ENCODE results near the gene PLIN3. TPM values are rescaled to one million over a fixed set of nuclear protein-coding genes. Genes with fewer than 3 reads are reported as not detected.
A peak's percentile ranks its signal among the peaks of the same experiment; 100 is the strongest.

The PLIN3 gene
- total and polyA plus RNA-seq, 2 experiments from 2014 or later, result 38.0 to 59.9 TPM

- H3K27me3 Mint-ChIP-seq (ENCODE audit: insufficient read depth, low read depth, poor library complexity), result peaks cover 14% of the 10 kb centered on the region
- Histone ChIP-seq H3K4me3 (peak overlapping the region; percentile 69), H3K4me1 (ENCODE audit: insufficient read depth) (peaks cover 22% of the 10 kb centered on the region), H3F3A (replicated peaks; ENCODE audit: low read depth) (peaks cover 25% of the 10 kb centered on the region), H3K27me3 (ENCODE audit: insufficient read depth) (peaks cover 20% of the 10 kb centered on the region; the same call in 1 of the 2 replicates), H4K20me1 (replicated peaks; ENCODE audit: insufficient read depth) (peaks cover 21% of the 10 kb centered on the region), H3K79me2 (replicated peaks; ENCODE audit: insufficient read depth) (peaks cover 35% of the 10 kb centered on the region), H3K27ac (ENCODE audit: low read depth) (0 out of 2 replicates have a peak overlapping the region, but pooled peaks have one; percentile 36), H3K4me2 (peak overlapping the region; percentile 83), H3K9me2 (ENCODE audit: insufficient read depth) (no peaks in the 10 kb centered on the region), H2AFZ (no peak overlapping the region), H3K36me3 (ENCODE audit: insufficient read depth) (0 out of 2 replicates have a peak, but pooled peaks cover 6% of the 10 kb centered on the region)
- H3K4me1 Mint-ChIP-seq, result peaks cover 24% of the 10 kb centered on the region
- no peak for TF ChIP-seq CREB1 (CRISPR knock-in tag; IDR thresholded peaks at IDR 0.05; ENCODE audit: low read depth)
- no peak for TF ChIP-seq JUNB (IDR thresholded peaks at IDR 0.05; ENCODE audit: unreplicated experiment)
- TF ChIP-seq ZNF114 (CRISPR knock-in tag; IDR thresholded peaks at IDR 0.05), result no peak
- TF ChIP-seq ETS1 (IDR thresholded peaks at IDR 0.05), result no peak
- TF ChIP-seq EZH2 (IDR thresholded peaks at IDR 0.05; ENCODE audit: low read depth, unreplicated experiment), result no peak
- peak; percentile 97 for DNase-seq (ENCODE audit: low spot score)
- H3K4me3 Mint-ChIP-seq, result peak overlapping the region; percentile 88
- H3K36me3 Mint-ChIP-seq (ENCODE audit: low read depth), result peaks cover 38% of the 10 kb centered on the region
- ATAC-seq, result peak; percentile 81
- no peak overlapping the region; the same call in 1 of the 2 replicates for H3K27ac Mint-ChIP-seq
- no peaks in the 10 kb centered on the region for H3K9me3 Mint-ChIP-seq
These were observed 42.6 kb upstream of the PLIN3 start for GRCh38 chr19:4909897-4910593.

GRCh38 chr19:4909156-4909896 is 41.9 kb upstream of the PLIN3 start, which contains the start of gene UHRF1:
UHRF1 (plus strand) TSS chr19:4909501; CDS start chr19:4910886, 1,385 bp downstream.
- peaks cover 28% of the 10 kb centered on the region for H3K79me2 ChIP-seq (replicated peaks; ENCODE audit: insufficient read depth)
- H3K4me3 ChIP-seq, result peak within 1 kb of the TSS; percentile 69
- ATAC-seq, result peak; percentile 68
- H3K4me2 ChIP-seq, result peak within 1 kb of the TSS; percentile 83
- Mint-ChIP-seq H3K9me3 (no peaks in the 10 kb centered on the region), H3K36me3 (ENCODE audit: low read depth) (peaks cover 31% of the 10 kb centered on the region), H3K4me3 (peak within 1 kb of the TSS; percentile 88), H3K27me3 (ENCODE audit: insufficient read depth, low read depth, poor library complexity) (peaks cover 13% of the 10 kb centered on the region), H3K27ac (no peak within 1 kb of the TSS; the same call in 1 of the 2 replicates), H3K4me1 (peaks cover 23% of the 10 kb centered on the region)
- H3F3A ChIP-seq (replicated peaks; ENCODE audit: low read depth), result peaks cover 25% of the 10 kb centered on the region
- H3K27me3 ChIP-seq (ENCODE audit: insufficient read depth), result peaks cover 20% of the 10 kb centered on the region; the same call in 1 of the 2 replicates
- peaks cover 21% of the 10 kb centered on the region for H4K20me1 ChIP-seq (replicated peaks; ENCODE audit: insufficient read depth)
- H3K27ac ChIP-seq (ENCODE audit: low read depth), result no peak within 1 kb of the TSS
- peak within 1 kb of the TSS; percentile 86 for H2AFZ ChIP-seq
- DNase-seq (ENCODE audit: low spot score), result peak; percentile 44
- H3K4me1 ChIP-seq (ENCODE audit: insufficient read depth), result peaks cover 22% of the 10 kb centered on the region
- peak; percentile 29; the same call in 1 of the 2 replicates for TF ChIP-seq POLR2AphosphoS5 (IDR thresholded peaks at IDR 0.05; ENCODE audit: low read depth)
- no peak for TF ChIP-seq ZNF114 (CRISPR knock-in tag; IDR thresholded peaks at IDR 0.05)
- H3K9me2 ChIP-seq (ENCODE audit: insufficient read depth), result no peaks in the 10 kb centered on the region
- H3K36me3 ChIP-seq (ENCODE audit: insufficient read depth), result 0 out of 2 replicates have a peak, but pooled peaks cover 6% of the 10 kb centered on the region

- H3K4me3 ChIP-seq, result peak overlapping the region; percentile 69
- Mint-ChIP-seq H3K36me3 (ENCODE audit: low read depth) (peaks cover 25% of the 10 kb centered on the region), H3K9me3 (no peaks in the 10 kb centered on the region), H3K27ac (no peak overlapping the region), H3K4me3 (peak overlapping the region; percentile 58), H3K27me3 (ENCODE audit: insufficient read depth, low read depth, poor library complexity) (peaks cover 11% of the 10 kb centered on the region), H3K4me1 (peaks cover 21% of the 10 kb centered on the region)
- no peak overlapping the region for H3K27ac ChIP-seq (ENCODE audit: low read depth)
- ATAC-seq (peak; percentile 6), DNase-seq (ENCODE audit: low spot score) (no peak)
- 0 out of 2 replicates have a peak, but pooled peaks cover 6% of the 10 kb centered on the region for H3K36me3 ChIP-seq (ENCODE audit: insufficient read depth)
- H3K27me3 ChIP-seq (ENCODE audit: insufficient read depth), result peaks cover 20% of the 10 kb centered on the region; the same call in 1 of the 2 replicates
- H3K4me2 ChIP-seq, result peak overlapping the region; percentile 83
- peaks cover 22% of the 10 kb centered on the region for H3K4me1 ChIP-seq (ENCODE audit: insufficient read depth)
- H4K20me1 ChIP-seq (replicated peaks; ENCODE audit: insufficient read depth), result peaks cover 18% of the 10 kb centered on the region
- H2AFZ ChIP-seq, result peak overlapping the region; percentile 86
- peaks cover 24% of the 10 kb centered on the region for H3K79me2 ChIP-seq (replicated peaks; ENCODE audit: insufficient read depth)
- H3F3A ChIP-seq (replicated peaks; ENCODE audit: low read depth), result peaks cover 25% of the 10 kb centered on the region
- H3K9me2 ChIP-seq (ENCODE audit: insufficient read depth), result no peaks in the 10 kb centered on the region
- TF ChIP-seq POLR2AphosphoS5 (IDR thresholded peaks at IDR 0.05; ENCODE audit: low read depth), result no peak
- no peak for TF ChIP-seq ZNF331 (CRISPR knock-in tag; IDR thresholded peaks at IDR 0.05; ENCODE audit: low read depth)
- TF ChIP-seq EZH2 (IDR thresholded peaks at IDR 0.05; ENCODE audit: low read depth, unreplicated experiment), result no peak
- TF ChIP-seq ETS1 (IDR thresholded peaks at IDR 0.05), result no peak
- no peak for TF ChIP-seq ZNF114 (CRISPR knock-in tag; IDR thresholded peaks at IDR 0.05)
- no peak for TF ChIP-seq JUNB (IDR thresholded peaks at IDR 0.05; ENCODE audit: unreplicated experiment)
These were observed 41.3 kb upstream of the PLIN3 start for GRCh38 chr19:4908781-4909155.

Data from GM23338 (cell line).